OCI-LY7 (cell line): ENCODE results near the gene EDN2. TPM values are rescaled to one million over a fixed set of nuclear protein-coding genes. Genes with fewer than 3 reads are reported as not detected.

Source experiments
- BruUV-seq: library from RNA; stranded (reverse); fragments of 400-500 nt; replicated peaks from 2 replicates; lab custom pipeline; 2021; lab: Mats Ljungman, UMichigan
- CTCF ChIA-PET: fragments of 300-600 bp; sonication (Branson Sonifier 250); formaldehyde crosslinking; loops from one replicate; lab custom pipeline; 2022; ENCODE audit warnings: antibody characterized with exemption; ENCODE audit not compliant: unreplicated experiment; lab: Charles Lee
- POLR2A ChIA-PET: fragments of 300-600 bp; sonication (Branson Sonifier 250); formaldehyde crosslinking; loops from one replicate; lab custom pipeline; 2022; ENCODE audit warnings: antibody characterized with exemption; lab: Charles Lee
- DNase-seq: peaks from one replicate; pipeline ENCODE4 v3.0.0-alpha.2; 2015; ENCODE audit warnings: low spot score
- H2AFZ ChIP-seq: fragments of 200-600 bp; sonication (generic), shearing (Covaris generic); 2 replicates; pipeline ENCODE4 v1.6.1; 2014; ENCODE audit warnings: mild to moderate bottlenecking, antibody characterized with exemption, low read length, moderate library complexity
- H3K27ac ChIP-seq: fragments of 200-600 bp; sonication (generic); 2 replicates; pipeline ENCODE4 v1.5.1; 2014; ENCODE audit warnings: mixed run types, low read depth, mild to moderate bottlenecking, moderate library complexity, low read length, inconsistent platforms; ENCODE audit not compliant: poor library complexity, severe bottlenecking
- H3K36me3 ChIP-seq: fragments of 200-600 bp; sonication (generic); 2 replicates; pipeline ENCODE4 v1.6.1; 2014; ENCODE audit warnings: mild to moderate bottlenecking, antibody characterized with exemption, low read length, moderate library complexity, mixed read lengths; ENCODE audit not compliant: insufficient read depth
- H3K4me1 ChIP-seq: fragments of 200-600 bp; sonication (generic); 2 replicates; pipeline ENCODE4 v1.5.1; 2014; ENCODE audit warnings: mild to moderate bottlenecking, low read length; ENCODE audit not compliant: insufficient read depth, poor library complexity, severe bottlenecking
- H3K4me2 ChIP-seq: fragments of 200-600 bp; sonication (generic); 2 replicates; pipeline ENCODE4 v1.6.1; 2014; ENCODE audit warnings: mild to moderate bottlenecking, low read length
- H3K4me3 ChIP-seq: fragments of 200-600 bp; sonication (generic); 2 replicates; pipeline ENCODE4 v1.5.1; 2014; ENCODE audit warnings: mild to moderate bottlenecking, low read depth, low read length; ENCODE audit not compliant: poor library complexity, severe bottlenecking
- H3K79me2 ChIP-seq: fragments of 200-600 bp; sonication (generic); 2 replicates; pipeline ENCODE4 v1.6.1; 2016; ENCODE audit warnings: low read depth, mild to moderate bottlenecking, low read length, moderate library complexity, mixed read lengths; ENCODE audit not compliant: insufficient read depth
- H3K9me2 ChIP-seq: fragments of 200-600 bp; sonication (generic); 2 replicates; pipeline ENCODE4 v1.6.1; 2016; ENCODE audit warnings: mild to moderate bottlenecking, low read length, mixed read lengths; ENCODE audit not compliant: insufficient read depth
- H3K9me3 ChIP-seq: fragments of 200-600 bp; sonication (generic); 2 replicates; pipeline ENCODE4 v1.6.1; 2014; ENCODE audit warnings: mild to moderate bottlenecking, mixed run types, low read length, mixed read lengths
- H4K20me1 ChIP-seq: fragments of 200-600 bp; sonication (generic); 2 replicates; pipeline ENCODE4 v1.6.1; 2014; ENCODE audit warnings: mild to moderate bottlenecking, antibody characterized with exemption, low read length, moderate library complexity, mixed read lengths; ENCODE audit not compliant: insufficient read depth
- EZH2phosphoT487 ChIP-seq: fragments of 200-600 bp; sonication (generic); IDR thresholded peaks from 2 replicates; pipeline ENCODE4 v1.6.1; 2018; ENCODE audit warnings: low read depth, borderline replicate concordance, mild to moderate bottlenecking, mixed run types, antibody characterized with exemption, low read length, moderate library complexity, mixed read lengths
- intact Hi-C: fragments of 100-400 bp; cut with micrococcal nuclease; formaldehyde crosslinking; loops from one replicate; pipeline ENCODE4 v1.10.0; 2022; ENCODE audit not compliant: unreplicated experiment
- total RNA-seq, 2 experiments: library from RNA; depleted of rRNA in 1 of 2; stranded (reverse); fragments of >200 nt in 1 of 2; shearing (Covaris generic) in 1 of 2; gene quantifications; 2 replicates each; pipeline ENCODE4 v1.2.3, GENCODE V29; 2014 to 2022
- TF ChIP-seq, protein P1 (sequence below): fragments of 200-600 bp; sonication (generic); conservative IDR thresholded peaks from 2 replicates; pipeline ENCODE4 v1.5.1; 2014; ENCODE audit warnings: mild to moderate bottlenecking, antibody characterized with exemption, low read length, moderate library complexity, mixed read lengths

The EDN2 gene
- total RNA-seq, 2 experiments from 2014 or later, result not detected

- Histone ChIP-seq H3K79me2 (no peaks in the 10 kb centered on the region), H3K9me3 (no peaks in the 10 kb centered on the region), H2AFZ (no peak overlapping the region), H4K20me1 (no peaks in the 10 kb centered on the region), H3K4me2 (no peak overlapping the region), H3K27ac (no peak overlapping the region), H3K4me1 (no peaks in the 10 kb centered on the region), H3K9me2 (no peaks in the 10 kb centered on the region), H3K4me3 (no peak overlapping the region), H3K36me3 (no peaks in the 10 kb centered on the region)
- ChIA-PET POLR2A (no interaction called here), CTCF (no interaction called here)
- BruUV-seq, result no TSS peak
- no peak for DNase-seq
- intact Hi-C loops, result no loop called here
- TF ChIP-seq, protein P1, sequence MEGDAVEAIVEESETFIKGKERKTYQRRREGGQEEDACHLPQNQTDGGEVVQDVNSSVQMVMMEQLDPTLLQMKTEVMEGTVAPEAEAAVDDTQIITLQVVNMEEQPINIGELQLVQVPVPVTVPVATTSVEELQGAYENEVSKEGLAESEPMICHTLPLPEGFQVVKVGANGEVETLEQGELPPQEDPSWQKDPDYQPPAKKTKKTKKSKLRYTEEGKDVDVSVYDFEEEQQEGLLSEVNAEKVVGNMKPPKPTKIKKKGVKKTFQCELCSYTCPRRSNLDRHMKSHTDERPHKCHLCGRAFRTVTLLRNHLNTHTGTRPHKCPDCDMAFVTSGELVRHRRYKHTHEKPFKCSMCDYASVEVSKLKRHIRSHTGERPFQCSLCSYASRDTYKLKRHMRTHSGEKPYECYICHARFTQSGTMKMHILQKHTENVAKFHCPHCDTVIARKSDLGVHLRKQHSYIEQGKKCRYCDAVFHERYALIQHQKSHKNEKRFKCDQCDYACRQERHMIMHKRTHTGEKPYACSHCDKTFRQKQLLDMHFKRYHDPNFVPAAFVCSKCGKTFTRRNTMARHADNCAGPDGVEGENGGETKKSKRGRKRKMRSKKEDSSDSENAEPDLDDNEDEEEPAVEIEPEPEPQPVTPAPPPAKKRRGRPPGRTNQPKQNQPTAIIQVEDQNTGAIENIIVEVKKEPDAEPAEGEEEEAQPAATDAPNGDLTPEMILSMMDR, result no peak
- TF ChIP-seq EZH2phosphoT487, result no peak
Measured at GRCh38 chr1:41481109-41481775, 3.2 kb downstream of the EDN2 start.

DNA sequence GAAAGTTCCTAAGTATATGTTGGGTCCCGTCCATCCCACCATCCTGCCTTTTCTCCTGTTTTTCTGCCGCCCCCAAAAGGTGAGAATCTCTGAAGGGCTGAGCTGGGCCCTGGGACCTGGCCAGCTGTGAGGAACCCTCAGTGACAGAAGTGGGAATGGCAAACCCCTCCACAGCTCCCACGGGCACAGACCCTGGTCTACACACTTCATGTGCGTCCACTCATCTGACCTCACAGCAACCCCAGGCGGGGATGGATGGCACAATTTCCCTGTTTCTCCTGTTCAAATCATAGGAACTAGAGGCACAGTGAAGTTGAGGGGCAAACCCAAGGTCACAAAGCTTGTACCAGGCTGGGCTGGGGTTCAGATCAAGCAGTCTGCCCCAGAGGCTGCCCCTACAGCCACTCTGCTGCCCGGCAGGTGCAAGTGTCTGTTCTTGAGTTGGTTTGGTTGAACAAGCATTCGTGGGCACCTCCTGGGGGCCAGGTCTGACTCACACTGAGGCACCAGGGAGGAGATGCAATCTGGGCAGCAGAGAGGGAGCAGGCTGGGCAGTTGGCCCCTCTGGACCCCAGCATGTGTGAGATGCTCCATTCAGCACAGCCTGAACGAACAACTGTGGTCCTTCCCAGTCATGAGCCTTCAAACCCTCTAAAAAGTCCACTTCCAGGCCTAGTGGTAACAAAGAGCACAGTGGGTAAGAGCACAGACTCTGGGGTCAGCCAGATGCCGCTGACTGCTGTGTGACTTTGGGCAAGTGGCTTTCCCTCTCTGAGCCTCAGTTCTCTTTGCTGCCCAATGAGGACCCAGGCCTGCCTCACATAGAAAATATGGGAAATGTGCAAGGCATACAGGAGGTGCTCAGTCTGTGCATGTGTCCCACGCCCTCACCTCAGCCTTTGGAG is 4.0 kb downstream of the EDN2 start:
- Histone ChIP-seq H4K20me1 (no peaks in the 10 kb centered on the region), H2AFZ (no peak overlapping the region), H3K9me2 (no peaks in the 10 kb centered on the region), H3K79me2 (no peaks in the 10 kb centered on the region), H3K9me3 (no peaks in the 10 kb centered on the region), H3K4me3 (no peak overlapping the region), H3K4me1 (no peaks in the 10 kb centered on the region), H3K36me3 (no peaks in the 10 kb centered on the region), H3K4me2 (no peak overlapping the region), H3K27ac (no peak overlapping the region)
- ChIA-PET CTCF (no interaction called here), POLR2A (interaction anchor here (0.6 kb wide), 1 partner anchor 343 kb away, joined by 3 read pairs; no protein-coding TSS in a partner anchor)
- intact Hi-C loops, result no loop called here
- TF ChIP-seq, protein P1, result no peak
- TF ChIP-seq EZH2phosphoT487, result no peak
- no TSS peak for BruUV-seq
- no peak for DNase-seq
